H9 (cell line): ENCODE results near the gene SFMBT1. TPM values are rescaled to one million over a fixed set of nuclear protein-coding genes. Genes with fewer than 3 reads are reported as not detected.

Experiments
- DNase-seq: peaks from one replicate; pipeline ENCODE4 v3.0.0-alpha.2; 2017
- H2AFZ ChIP-seq: one replicate; pipeline ENCODE4 v1.6.1; 2013; ENCODE audit warnings: mild to moderate bottlenecking, low read length, control low read depth, moderate library complexity
- H2AK5ac ChIP-seq: 2 replicates; pipeline ENCODE4 v1.6.1; 2013; ENCODE audit warnings: low read length, control low read depth, mixed read lengths; ENCODE audit not compliant: insufficient read length
- H2BK120ac ChIP-seq: one replicate; pipeline ENCODE4 v1.6.1; 2013; ENCODE audit warnings: low read depth, mild to moderate bottlenecking, low read length, control low read depth, inconsistent platforms; ENCODE audit not compliant: poor library complexity, severe bottlenecking
- H2BK12ac ChIP-seq: 2 replicates; pipeline ENCODE4 v1.6.1; 2013; ENCODE audit warnings: low read length, control low read depth, mixed read lengths, low read depth; ENCODE audit not compliant: insufficient read length
- H2BK15ac ChIP-seq: 2 replicates; pipeline ENCODE4 v1.6.1; 2013; ENCODE audit warnings: low read depth, low read length, control low read depth
- H2BK20ac ChIP-seq: one replicate; pipeline ENCODE4 v1.6.1; 2013; ENCODE audit warnings: low read depth, mild to moderate bottlenecking, low read length, control low read depth, inconsistent platforms; ENCODE audit not compliant: poor library complexity, severe bottlenecking
- H2BK5ac ChIP-seq: 2 replicates; pipeline ENCODE4 v1.6.1; 2013; ENCODE audit warnings: low read length, control low read depth, mixed read lengths; ENCODE audit not compliant: insufficient read length
- H3K14ac ChIP-seq: 2 replicates; pipeline ENCODE4 v1.6.1; 2013; ENCODE audit warnings: low read length, control low read depth; ENCODE audit not compliant: insufficient read depth
- H3K18ac ChIP-seq: 2 replicates; pipeline ENCODE4 v1.6.1; 2013; ENCODE audit warnings: low read depth, mild to moderate bottlenecking, mixed read lengths, low read length, control low read depth; ENCODE audit not compliant: insufficient read length
- H3K23ac ChIP-seq: 2 replicates; pipeline ENCODE4 v1.6.1; 2013; ENCODE audit warnings: low read length, control low read depth, mixed read lengths, low read depth; ENCODE audit not compliant: insufficient read length
- H3K23me2 ChIP-seq: 2 replicates; pipeline ENCODE4 v1.6.1; 2013; ENCODE audit warnings: low read depth, mild to moderate bottlenecking, mixed read lengths, low read length, control low read depth; ENCODE audit not compliant: insufficient read length, poor library complexity, severe bottlenecking
- H3K27ac ChIP-seq: 2 replicates; pipeline ENCODE4 v1.5.1; 2013; ENCODE audit warnings: low read length, control low read depth, mixed read lengths, low read depth; ENCODE audit not compliant: insufficient read length
- H3K27me3 ChIP-seq: 2 replicates; pipeline ENCODE4 v1.6.1; 2013; ENCODE audit warnings: low read length, control low read depth, inconsistent platforms; ENCODE audit not compliant: insufficient read depth
- H3K4ac ChIP-seq: 2 replicates; pipeline ENCODE4 v1.6.1; 2013; ENCODE audit warnings: low read depth, mild to moderate bottlenecking, control low read depth, inconsistent platforms, low read length, moderate library complexity
- H3K4me1 ChIP-seq: 2 replicates; pipeline ENCODE4 v1.6.1; 2013; ENCODE audit warnings: low read length, control low read depth, inconsistent platforms; ENCODE audit not compliant: insufficient read depth
- H3K4me2 ChIP-seq: 2 replicates; pipeline ENCODE4 v1.6.1; 2013; ENCODE audit warnings: low read length, control low read depth, mixed read lengths; ENCODE audit not compliant: insufficient read length, insufficient read depth
- H3K56ac ChIP-seq: 2 replicates; pipeline ENCODE4 v1.6.1; 2013; ENCODE audit warnings: low read depth, mild to moderate bottlenecking, mixed read lengths, low read length, control low read depth; ENCODE audit not compliant: insufficient read length
- H3K79me1 ChIP-seq: 2 replicates; pipeline ENCODE4 v1.6.1; 2013; ENCODE audit warnings: low read depth, mild to moderate bottlenecking, moderate library complexity, low read length, control low read depth, inconsistent platforms; ENCODE audit not compliant: insufficient read depth, poor library complexity, severe bottlenecking
- H3K79me2 ChIP-seq: 2 replicates; pipeline ENCODE4 v1.6.1; 2013; ENCODE audit warnings: low read length, control low read depth, inconsistent platforms; ENCODE audit not compliant: insufficient read depth
- H3K9ac ChIP-seq: 2 replicates; pipeline ENCODE4 v1.6.1; 2013; ENCODE audit warnings: low read length, control low read depth, mixed read lengths; ENCODE audit not compliant: insufficient read length; ENCODE audit errors: extremely low read depth
- H3K9me3 ChIP-seq: one replicate; pipeline ENCODE4 v1.6.1; 2013; ENCODE audit warnings: low read depth, low read length, inconsistent platforms; ENCODE audit not compliant: control insufficient read depth
- H3T11ph ChIP-seq: one replicate; pipeline ENCODE4 v1.6.1; 2013; ENCODE audit warnings: mild to moderate bottlenecking, low read length, control low read depth, inconsistent platforms
- H4K20me1 ChIP-seq: one replicate; pipeline ENCODE4 v1.6.1; 2013; ENCODE audit not compliant: control insufficient read depth, insufficient read length, insufficient read depth
- H4K5ac ChIP-seq: 2 replicates; pipeline ENCODE4 v1.6.1; 2013; ENCODE audit warnings: low read depth, mild to moderate bottlenecking, mixed read lengths, low read length, control low read depth; ENCODE audit not compliant: insufficient read length
- H4K8ac ChIP-seq: replicated peaks from 2 replicates; pipeline ENCODE4 v1.6.1; 2013; ENCODE audit warnings: low read length, control low read depth, mixed read lengths, low read depth; ENCODE audit not compliant: insufficient read length
- H4K91ac ChIP-seq: 2 replicates; pipeline ENCODE4 v1.6.1; 2013; ENCODE audit warnings: low read depth, mild to moderate bottlenecking, moderate library complexity, mixed read lengths, low read length, control low read depth; ENCODE audit not compliant: insufficient read length
- H3K27ac Mint-ChIP-seq, 3 experiments: 2 replicates in 2 of 3; 3 replicates in 1 of 3; pipeline ENCODE4 v1.8.0; 2020 to 2021; ENCODE audit warnings: mixed read lengths in 3 of 3, mild to moderate bottlenecking in 1 of 3, moderate library complexity in 1 of 3
- H3K27me3 Mint-ChIP-seq: 2 replicates; pipeline ENCODE4 v1.8.0; 2021; ENCODE audit warnings: low read depth, mild to moderate bottlenecking, moderate library complexity, mixed read lengths
- H3K36me3 Mint-ChIP-seq, 3 experiments: 2 replicates in 2 of 3; 3 replicates in 1 of 3; pipeline ENCODE4 v1.8.0; 2020 to 2021; ENCODE audit warnings: low read depth in 3 of 3, mixed read lengths in 3 of 3; ENCODE audit not compliant: insufficient read depth in 1 of 3
- H3K4me1 Mint-ChIP-seq, 2 experiments: 2 replicates each; pipeline ENCODE4 v1.8.0; 2020; ENCODE audit warnings: mixed read lengths in 2 of 2
- H3K4me3 Mint-ChIP-seq, 2 experiments: 2 replicates in 1 of 2; 3 replicates in 1 of 2; pipeline ENCODE4 v1.8.0; 2020 to 2021; ENCODE audit warnings: mild to moderate bottlenecking in 2 of 2, mixed read lengths in 2 of 2, moderate library complexity in 1 of 2
- H3K9me3 Mint-ChIP-seq, 2 experiments: 2 replicates in 1 of 2; 3 replicates in 1 of 2; pipeline ENCODE4 v1.8.0; 2020; ENCODE audit warnings: mild to moderate bottlenecking in 2 of 2, mixed read lengths in 2 of 2, moderate library complexity in 1 of 2
- WGBS: extraction: QIAGEN DNeasy Blood & Tissue Kit; methylation state at CpG from one replicate; pipeline ENCODE4 v1.1.7; 2013; ENCODE audit warnings: missing lambda C conversion rate, low lambda C conversion rate, mixed read lengths; ENCODE audit not compliant: insufficient read length; ENCODE audit errors: extremely low coverage; 5-methylcytosine and 5-hydroxymethylcytosine counted together
- total RNA-seq: library from RNA; stranded (reverse); gene quantifications from 2 replicates; pipeline ENCODE4 v1.2.1, GENCODE V29; 2021
- TF ChIP-seq, protein P1 (sequence below): fragments of 200-600 bp; sonication (generic); conservative IDR thresholded peaks from 3 replicates; pipeline ENCODE4 v1.8.0; 2021; ENCODE audit warnings: antibody characterized with exemption, mild to moderate bottlenecking

SFMBT1 gene
- total RNA-seq, 1 experiment from 2014 or later = 15.3 TPM

DNA sequence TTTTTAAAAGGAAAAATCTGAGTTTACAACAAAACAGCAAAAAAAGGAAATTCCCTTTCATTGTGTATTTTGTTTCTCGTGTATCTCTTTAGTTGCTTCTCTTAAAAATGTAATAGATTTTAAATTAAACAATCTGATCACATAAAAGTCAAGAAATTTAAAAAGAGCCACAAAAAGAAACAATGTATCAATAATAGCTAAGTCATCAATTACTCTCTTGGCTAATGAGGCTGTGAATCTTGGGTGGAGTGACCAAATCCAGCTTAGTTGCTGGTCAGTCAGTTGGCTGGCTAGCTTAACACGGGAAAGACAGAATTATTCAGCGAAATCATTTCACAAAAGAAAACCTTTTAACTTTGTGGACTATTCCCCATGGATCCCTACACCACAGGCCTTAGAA is 3.2 kb downstream of the SFMBT1 start:
- H3K9ac ChIP-seq = no peak overlapping the region
- no peak overlapping the region for H3K23ac ChIP-seq
- Mint-ChIP-seq H3K27me3 (peaks cover 32% of the 10 kb centered on the region), H3K4me1 (peaks cover 18% of the 10 kb centered on the region in 2 experiments), H3K4me3 (no peak overlapping the region), H3K9me3 (0 out of 5 replicates have a peak, but pooled peaks cover 0 to 4% of the 10 kb centered on the region in 2 experiments), H3K27ac (peak overlapping the region in 1 of 3 experiments; percentile 47; a peak in 1 of 7 replicates), H3K36me3 (peaks cover 0 to 6% (median 0%) of the 10 kb centered on the region in 3 experiments; a peak in 2 of 7 replicates)
- no peak overlapping the region for H3T11ph ChIP-seq
- H3K79me2 ChIP-seq = no peaks in the 10 kb centered on the region; the same call in 1 of the 2 replicates
- no peak overlapping the region for H3K14ac ChIP-seq
- H3K56ac ChIP-seq = no peak overlapping the region
- H2BK12ac ChIP-seq = no peak overlapping the region
- no peaks in the 10 kb centered on the region for H3K4me1 ChIP-seq
- H3K4me2 ChIP-seq = no peak overlapping the region
- no peak overlapping the region for H2BK120ac ChIP-seq
- DNase-seq = no peak
- peaks cover 3% of the 10 kb centered on the region; the same call in 1 of the 2 replicates for H3K27me3 ChIP-seq
- H4K8ac ChIP-seq = no peak overlapping the region
- peaks cover 3% of the 10 kb centered on the region for H3K79me1 ChIP-seq
- peaks cover 11% of the 10 kb centered on the region for H3K23me2 ChIP-seq
- H4K5ac ChIP-seq = no peak overlapping the region
- no CpG with 5 or more reads among the region's 3 CpGs for WGBS
- no peaks in the 10 kb centered on the region for H3K9me3 ChIP-seq
- no peak overlapping the region for H2BK15ac ChIP-seq
- H4K20me1 ChIP-seq = no peaks in the 10 kb centered on the region
- no peak overlapping the region for H2AK5ac ChIP-seq
- H3K4ac ChIP-seq = no peak overlapping the region
- no peak overlapping the region for H2AFZ ChIP-seq
- TF ChIP-seq, protein P1, sequence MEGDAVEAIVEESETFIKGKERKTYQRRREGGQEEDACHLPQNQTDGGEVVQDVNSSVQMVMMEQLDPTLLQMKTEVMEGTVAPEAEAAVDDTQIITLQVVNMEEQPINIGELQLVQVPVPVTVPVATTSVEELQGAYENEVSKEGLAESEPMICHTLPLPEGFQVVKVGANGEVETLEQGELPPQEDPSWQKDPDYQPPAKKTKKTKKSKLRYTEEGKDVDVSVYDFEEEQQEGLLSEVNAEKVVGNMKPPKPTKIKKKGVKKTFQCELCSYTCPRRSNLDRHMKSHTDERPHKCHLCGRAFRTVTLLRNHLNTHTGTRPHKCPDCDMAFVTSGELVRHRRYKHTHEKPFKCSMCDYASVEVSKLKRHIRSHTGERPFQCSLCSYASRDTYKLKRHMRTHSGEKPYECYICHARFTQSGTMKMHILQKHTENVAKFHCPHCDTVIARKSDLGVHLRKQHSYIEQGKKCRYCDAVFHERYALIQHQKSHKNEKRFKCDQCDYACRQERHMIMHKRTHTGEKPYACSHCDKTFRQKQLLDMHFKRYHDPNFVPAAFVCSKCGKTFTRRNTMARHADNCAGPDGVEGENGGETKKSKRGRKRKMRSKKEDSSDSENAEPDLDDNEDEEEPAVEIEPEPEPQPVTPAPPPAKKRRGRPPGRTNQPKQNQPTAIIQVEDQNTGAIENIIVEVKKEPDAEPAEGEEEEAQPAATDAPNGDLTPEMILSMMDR = no peak
- H3K27ac ChIP-seq = no peak overlapping the region
- H2BK20ac ChIP-seq = no peak overlapping the region
- no peak overlapping the region for H2BK5ac ChIP-seq
- no peak overlapping the region for H4K91ac ChIP-seq
- no peak overlapping the region for H3K18ac ChIP-seq
